DMS79 (cell line): ENCODE data around the gene CABP7.

ENCODE experiments used
- DNase-seq: peaks from one replicate; lab custom pipeline; 2025; lab: John Stamatoyannopoulos, UW

The CABP7 gene

DNA sequence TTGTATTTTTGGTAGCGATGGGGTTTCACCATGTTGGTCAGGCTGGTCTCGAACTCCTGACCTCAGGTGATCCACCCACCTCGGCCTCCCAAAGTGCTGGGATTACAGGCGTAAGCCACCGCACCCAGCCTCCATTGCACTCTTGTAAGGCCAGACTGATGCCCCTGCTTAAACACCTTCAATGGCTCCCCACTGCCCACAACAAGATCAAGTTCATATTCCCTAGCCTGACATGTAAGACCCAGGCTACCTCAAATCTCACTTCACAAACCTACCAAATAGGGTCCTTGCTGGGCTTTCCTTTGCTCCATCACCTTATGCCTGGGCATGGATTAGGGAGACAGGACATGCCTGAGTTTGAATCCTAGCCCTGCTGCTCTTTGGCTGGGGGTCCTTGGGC, 60.4 kb downstream of the CABP7 start:
- DNase-seq = no peak

DNA sequence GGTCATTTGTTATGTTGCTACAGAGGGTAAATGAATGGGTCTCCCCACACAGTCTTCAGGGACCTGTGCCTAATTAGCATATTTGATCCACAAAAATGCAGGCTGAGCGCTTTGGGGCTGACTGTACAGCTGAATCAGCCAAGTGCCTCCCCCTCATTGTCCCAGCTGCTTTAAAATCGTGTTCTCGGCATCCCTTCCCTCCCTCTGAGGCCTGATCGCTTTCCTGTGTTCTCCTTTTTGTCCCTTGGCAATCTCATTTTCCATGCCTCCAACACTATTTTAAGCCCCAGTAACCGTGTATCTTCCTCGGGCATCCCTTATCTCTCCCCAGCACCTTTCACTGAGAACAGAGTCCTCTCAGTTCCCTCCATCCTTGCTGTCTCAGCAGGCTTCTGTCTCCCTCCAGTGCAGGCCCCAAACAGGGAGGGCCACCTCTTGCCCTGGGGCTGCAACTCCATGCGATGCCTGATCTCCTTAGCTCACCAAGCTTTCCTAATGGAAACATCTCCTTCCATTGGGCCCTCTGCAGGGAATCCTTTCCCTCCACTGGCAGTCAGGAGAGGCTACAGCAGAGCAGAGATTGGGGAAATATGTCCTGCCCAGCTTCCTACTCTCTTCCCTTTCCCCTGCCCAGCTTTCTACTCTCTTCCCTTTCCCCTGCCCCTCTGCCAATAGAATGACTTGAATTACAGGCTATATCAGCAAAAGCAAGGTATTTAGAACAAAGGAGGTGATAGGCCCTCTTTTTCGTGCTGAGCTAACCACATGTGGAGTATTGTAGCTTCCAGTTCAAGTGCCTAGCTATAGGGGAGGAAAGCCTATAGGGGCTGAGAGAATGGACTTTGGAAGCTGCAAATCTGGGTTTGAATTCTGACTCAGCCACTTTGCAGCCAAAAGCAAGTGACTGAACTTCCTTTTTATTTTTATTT, 61.2 kb downstream of the CABP7 start:
- no peak for DNase-seq
